Keratinocyte (primary cell): ENCODE results near the gene NFKB2. TPM values are rescaled to one million over a fixed set of nuclear protein-coding genes. Genes with fewer than 3 reads are reported as not detected.

Experiments used
- DNase-seq: peaks from one replicate; pipeline ENCODE4 v3.0.0-alpha.2; 2011; ENCODE audit warnings: low read depth, missing footprints, low spot score
- FAIRE-seq: peaks from 2 replicates; lab custom pipeline; 2011; peaks lifted over from hg19 to GRCh38; lab: Jason Lieb, UNC
- H2AFZ ChIP-seq: 2 replicates; pipeline ENCODE4 v1.6.0; 2012; ENCODE audit warnings: low read length, control low read depth, inconsistent platforms; ENCODE audit not compliant: control insufficient read depth
- H3K27ac ChIP-seq: 2 replicates; pipeline ENCODE4 v1.5.1; 2011; ENCODE audit warnings: low read length; ENCODE audit not compliant: control insufficient read depth, insufficient read depth
- H3K27me3 ChIP-seq: 3 replicates; pipeline ENCODE4 v1.6.0; 2011; ENCODE audit warnings: low read length; ENCODE audit not compliant: control insufficient read depth, insufficient read depth; ENCODE audit errors: extremely low read depth
- H3K36me3 ChIP-seq, 2 experiments: 2 replicates in 1 of 2; 3 replicates in 1 of 2; pipeline ENCODE4 v1.5.1; 2011; ENCODE audit warnings: low read length in 2 of 2, mild to moderate bottlenecking in 1 of 2; ENCODE audit not compliant: control insufficient read depth in 2 of 2, insufficient read depth in 2 of 2; ENCODE audit errors: extremely low read depth in 1 of 2
- H3K4me1 ChIP-seq: 3 replicates; pipeline ENCODE4 v1.5.1; 2011; ENCODE audit warnings: low read length; ENCODE audit not compliant: control insufficient read depth, insufficient read depth; ENCODE audit errors: extremely low read depth
- H3K4me2 ChIP-seq: 3 replicates; pipeline ENCODE4 v1.6.0; 2011; ENCODE audit warnings: low read depth, low read length; ENCODE audit not compliant: control insufficient read depth, insufficient read depth; ENCODE audit errors: extremely low read depth
- H3K4me3 ChIP-seq, 3 experiments: fragments of 200-600 bp in 1 of 3; sonication (generic) in 1 of 3; 2 replicates in 2 of 3; 3 replicates in 1 of 3; pipeline ENCODE4 v1.5.1; 2011 to 2016; ENCODE audit warnings: low read length in 3 of 3, mild to moderate bottlenecking in 3 of 3, control low read depth in 2 of 3, inconsistent platforms in 1 of 3, low read depth in 1 of 3, mixed read lengths in 1 of 3, mixed run types in 1 of 3, moderate library complexity in 1 of 3; ENCODE audit not compliant: control insufficient read depth in 2 of 3, insufficient read depth in 2 of 3; ENCODE audit errors: extremely low read depth in 1 of 3
- H3K79me2 ChIP-seq: 2 replicates; pipeline ENCODE4 v1.6.0; 2012; ENCODE audit warnings: low read length; ENCODE audit not compliant: control insufficient read depth, insufficient read depth
- H3K9ac ChIP-seq: 3 replicates; pipeline ENCODE4 v1.6.0; 2011; ENCODE audit warnings: low read length; ENCODE audit not compliant: control insufficient read depth, insufficient read depth; ENCODE audit errors: extremely low read depth
- H3K9me1 ChIP-seq: 3 replicates; pipeline ENCODE4 v1.6.0; 2011; ENCODE audit warnings: low read length; ENCODE audit not compliant: control insufficient read depth, insufficient read depth; ENCODE audit errors: extremely low read depth
- H3K9me3 ChIP-seq: 2 replicates; pipeline ENCODE4 v1.5.1; 2012; ENCODE audit warnings: low read depth, low read length; ENCODE audit not compliant: control insufficient read depth
- H4K20me1 ChIP-seq: 3 replicates; pipeline ENCODE4 v1.6.0; 2011; ENCODE audit warnings: low read length; ENCODE audit not compliant: control insufficient read depth, insufficient read depth; ENCODE audit errors: extremely low read depth
- CTCF ChIP-seq, 3 experiments: IDR thresholded peaks in 1 of 3; conservative IDR thresholded peaks in 1 of 3; optimal IDR thresholded peaks in 1 of 3; 2 replicates in 2 of 3; 3 replicates in 1 of 3; pipeline versions ENCODE3 to v1.5.1; 2011; ENCODE audit warnings: low read length in 3 of 3, mild to moderate bottlenecking in 3 of 3, moderate library complexity in 2 of 3, control low read depth in 1 of 3, inconsistent platforms in 1 of 3; ENCODE audit not compliant: insufficient read depth in 2 of 3; ENCODE audit errors: extremely low read depth in 1 of 3
- EZH2 ChIP-seq: IDR thresholded peaks from one replicate; pipeline ENCODE4 v1.6.1; 2012; ENCODE audit warnings: inconsistent platforms, mild to moderate bottlenecking, low read length, moderate library complexity
- dilution Hi-C: fragments of 300-500 bp; cut with MboI; formaldehyde crosslinking; loops from one replicate; pipeline ENCODE4 v1.7.0; 2020; ENCODE audit warnings: low sequenced_read_pairs; ENCODE audit not compliant: extremely low pct_ligation_motif_present
- polyA plus RNA-seq, 5 experiments: library from polyadenylated mRNA; depleted of rRNA in 3 of 5; stranded (reverse) in 3 of 5; stranded (forward) in 1 of 5; unstranded in 1 of 5; fragments of >200 nt; gene quantifications; 1 replicate in 1 of 5; 2 replicates in 3 of 5; 3 replicates in 1 of 5; pipeline versions ENCODE4 v1.2.1 to v1.2.3, GENCODE V29; 2011 to 2012; ENCODE audit warnings: missing spikeins in 2 of 5, low read depth in 1 of 5, low replicate concordance in 1 of 5

Gene NFKB2
- polyA plus RNA-seq, 1 donor (not counting 4 experiments of a cell fraction or from before 2014, with no cell fraction given): 14.8 TPM

GRCh38 chr10:102358712-102359382, 36.7 kb upstream of the NFKB2 start:
- H4K20me1 ChIP-seq: no peaks in the 10 kb centered on the region
- FAIRE-seq: no peak

GRCh38 chr10:102367441-102367840, 28.1 kb upstream of the NFKB2 start:
- Histone ChIP-seq H3K4me1 (peaks cover 18% of the 10 kb centered on the region), H4K20me1 (peaks cover 2% of the 10 kb centered on the region), H3K9me3 (no peaks in the 10 kb centered on the region), H2AFZ (no peak overlapping the region), H3K4me3 (no peak overlapping the region), H3K9me1 (peaks cover 2% of the 10 kb centered on the region), H3K79me2 (no peaks in the 10 kb centered on the region), H3K27me3 (no peaks in the 10 kb centered on the region), H3K4me2 (peak overlapping the region; percentile 36), H3K36me3 (peaks cover 41 to 58% of the 10 kb centered on the region in 2 experiments), H3K27ac (no peak overlapping the region), H3K9ac (no peak overlapping the region)
- TF ChIP-seq CTCF (optimal IDR thresholded peaks at IDR 0.05 in 1 of 3, IDR thresholded peaks at IDR 0.05 in 1 of 3, conservative IDR thresholded peaks at IDR 0.05 in 1 of 3; ENCODE audit: extremely low read depth in 1 of 3, insufficient read depth in 2 of 3, low read length in 3 of 3) (no peak), EZH2 (no peak)
- peak; percentile 32 for FAIRE-seq
- dilution Hi-C loops: no loop called here
- DNase-seq: no peak

More at GRCh38 chr10:102358712-102359382, 36.7 kb upstream of the NFKB2 start:
- no peak overlapping the region for H3K9ac ChIP-seq
- DNase-seq: no peak
- TF ChIP-seq CTCF (optimal IDR thresholded peaks at IDR 0.05 in 1 of 3, IDR thresholded peaks at IDR 0.05 in 1 of 3, conservative IDR thresholded peaks at IDR 0.05 in 1 of 3; ENCODE audit: extremely low read depth in 1 of 3, insufficient read depth in 2 of 3, low read length in 3 of 3): no peak
- no peak for TF ChIP-seq EZH2
- no peak overlapping the region for H3K4me2 ChIP-seq
- H3K4me1 ChIP-seq: no peaks in the 10 kb centered on the region
- peaks cover 53 to 58% of the 10 kb centered on the region in 2 experiments for H3K36me3 ChIP-seq
- dilution Hi-C loops: no loop called here
- H3K4me3 ChIP-seq: no peak overlapping the region
- H3K79me2 ChIP-seq: no peaks in the 10 kb centered on the region
- peaks cover 2% of the 10 kb centered on the region for H3K9me1 ChIP-seq
- H3K9me3 ChIP-seq: no peaks in the 10 kb centered on the region
- H2AFZ ChIP-seq: no peak overlapping the region
- no peak overlapping the region for H3K27ac ChIP-seq
- no peaks in the 10 kb centered on the region for H3K27me3 ChIP-seq
